Activated T-helper 1 cell treated with anti-CD3 and anti-CD28 coated beads, Interleukin-12 subunit alpha, Interleukin-12 subunit beta, Interleukin-2, Interleukin-4 antibody, amounts not matched to agents 30 ng/mL and 10 ng/mL and 1 ng/mL, durations not matched to agents 14 hours and 24 hours and 36 hours (primary cell): ENCODE data around the gene RARS2. TPM values are rescaled to one million over a fixed set of nuclear protein-coding genes. Genes with fewer than 3 reads are reported as not detected.
"Not testable (repeated sequence)": the region's sequence is repeated elsewhere in the genome, so short reads cannot be mapped to it uniquely, and the experiment has no call there.

Experiments used
- DNase-seq: peaks from one replicate; pipeline ENCODE4 v3.0.0; 2021; ENCODE audit warnings: low spot score
- H3K27ac Mint-ChIP-seq: one replicate; pipeline ENCODE4 v1.8.0; 2021; ENCODE audit warnings: mild to moderate bottlenecking, mixed read lengths
- H3K27me3 Mint-ChIP-seq: one replicate; pipeline ENCODE4 v1.8.0; 2022; ENCODE audit warnings: mild to moderate bottlenecking, moderate library complexity, mixed read lengths; ENCODE audit not compliant: insufficient read depth
- H3K36me3 Mint-ChIP-seq: one replicate; pipeline ENCODE4 v1.8.0; 2021; ENCODE audit warnings: low read depth, mixed read lengths
- H3K4me1 Mint-ChIP-seq: one replicate; pipeline ENCODE4 v1.8.0; 2021; ENCODE audit warnings: low read depth, mixed read lengths
- H3K4me3 Mint-ChIP-seq: one replicate; pipeline ENCODE4 v1.8.0; 2021; ENCODE audit warnings: mild to moderate bottlenecking, moderate library complexity, mixed read lengths
- H3K9me3 Mint-ChIP-seq: one replicate; pipeline ENCODE4 v1.8.0; 2021; ENCODE audit warnings: mixed read lengths
- intact Hi-C: fragments of 100-400 bp; cut with micrococcal nuclease; formaldehyde crosslinking; loops from one replicate; pipeline ENCODE4 v1.15.1; 2024
- total RNA-seq: library from RNA; stranded (reverse); gene quantifications from 2 replicates; pipeline ENCODE4 v1.2.3, GENCODE V29; 2022

RARS2 gene
- total RNA-seq, 1 donor from 2014 or later, result 24.7 TPM

GRCh38 chr6:87529221-87529620 is 60.6 kb downstream of the RARS2 start:
- H3K27me3 Mint-ChIP-seq, result no peaks in the 10 kb centered on the region
- peaks cover 11% of the 10 kb centered on the region for H3K4me1 Mint-ChIP-seq
- H3K36me3 Mint-ChIP-seq, result peaks cover 25% of the 10 kb centered on the region
- no peak overlapping the region for H3K27ac Mint-ChIP-seq
- H3K9me3 Mint-ChIP-seq, result no peaks in the 10 kb centered on the region
- intact Hi-C loops, result no loop called here
- no peak overlapping the region for H3K4me3 Mint-ChIP-seq
- DNase-seq, result no peak

GRCh38 chr6:87522686-87523085 is 67.1 kb downstream of the RARS2 start:
- Mint-ChIP-seq H3K9me3 (no peaks in the 10 kb centered on the region), H3K27ac (no peak overlapping the region), H3K36me3 (peaks cover 31% of the 10 kb centered on the region), H3K4me3 (no peak overlapping the region), H3K27me3 (no peaks in the 10 kb centered on the region), H3K4me1 (peaks cover 6% of the 10 kb centered on the region)
- intact Hi-C loops, result no loop called here
- DNase-seq, result no peak

GRCh38 chr6:87518453-87518852 is 71.3 kb downstream of the RARS2 start:
- no peak overlapping the region for H3K27ac Mint-ChIP-seq
- no peak overlapping the region for H3K4me3 Mint-ChIP-seq
- peaks cover 36% of the 10 kb centered on the region for H3K36me3 Mint-ChIP-seq
- intact Hi-C loops, result no loop called here
- no peaks in the 10 kb centered on the region for H3K27me3 Mint-ChIP-seq
- no peaks in the 10 kb centered on the region for H3K9me3 Mint-ChIP-seq
- no peak for DNase-seq
- peaks cover 8% of the 10 kb centered on the region for H3K4me1 Mint-ChIP-seq

- H3K4me1 Mint-ChIP-seq, result peaks cover 8% of the 10 kb centered on the region
- intact Hi-C loops, result no loop called here
- H3K36me3 Mint-ChIP-seq, result peaks cover 32% of the 10 kb centered on the region
- H3K9me3 Mint-ChIP-seq, result no peaks in the 10 kb centered on the region
- H3K4me3 Mint-ChIP-seq, result no peak overlapping the region
- H3K27me3 Mint-ChIP-seq, result no peaks in the 10 kb centered on the region
- no peak for DNase-seq
- no peak overlapping the region for H3K27ac Mint-ChIP-seq
Observed at GRCh38 chr6:87514831-87515230, 75.0 kb downstream of the RARS2 start.

- intact Hi-C loops, result no loop called here
- Mint-ChIP-seq H3K36me3 (peaks cover 16% of the 10 kb centered on the region), H3K27ac (no peak overlapping the region), H3K9me3 (no peaks in the 10 kb centered on the region), H3K4me1 (no peaks in the 10 kb centered on the region), H3K4me3 (no peak overlapping the region), H3K27me3 (no peaks in the 10 kb centered on the region)
- DNase-seq, result no peak
Observed at GRCh38 chr6:87504441-87504840, 85.3 kb downstream of the RARS2 start.

- peaks cover 17% of the 10 kb centered on the region for H3K36me3 Mint-ChIP-seq
- no peaks in the 10 kb centered on the region for H3K4me1 Mint-ChIP-seq
- H3K27me3 Mint-ChIP-seq, result no peaks in the 10 kb centered on the region
- no peaks in the 10 kb centered on the region for H3K9me3 Mint-ChIP-seq
- H3K4me3 Mint-ChIP-seq, result no peak overlapping the region
- DNase-seq, result no peak
- H3K27ac Mint-ChIP-seq, result peak overlapping the region; percentile 33
- intact Hi-C loops, result no loop called here
Observed at GRCh38 chr6:87501809-87502572, 87.8 kb downstream of the RARS2 start.

GRCh38 chr6:87498048-87498447 is 91.7 kb downstream of the RARS2 start:
- no peak for DNase-seq
- Mint-ChIP-seq H3K27ac (no peak overlapping the region), H3K27me3 (no peaks in the 10 kb centered on the region), H3K9me3 (no peaks in the 10 kb centered on the region), H3K4me3 (no peak overlapping the region), H3K36me3 (peaks cover 13% of the 10 kb centered on the region), H3K4me1 (peaks cover 2% of the 10 kb centered on the region)
- intact Hi-C loops, result no loop called here

- Mint-ChIP-seq H3K27ac (no peak overlapping the region), H3K36me3 (peaks cover 12% of the 10 kb centered on the region), H3K27me3 (no peaks in the 10 kb centered on the region), H3K4me1 (peaks cover 5% of the 10 kb centered on the region), H3K9me3 (no peaks in the 10 kb centered on the region), H3K4me3 (no peak overlapping the region)
- intact Hi-C loops, result no loop called here
- DNase-seq, result no peak
Observed at GRCh38 chr6:87494761-87495422, 94.9 kb downstream of the RARS2 start.

- DNase-seq, H3K27me3 Mint-ChIP-seq, H3K4me1 Mint-ChIP-seq, H3K27ac Mint-ChIP-seq, H3K9me3 Mint-ChIP-seq, H3K4me3 Mint-ChIP-seq, intact Hi-C loops: not testable (repeated sequence)
- peaks cover 10% of the 10 kb centered on the region for H3K36me3 Mint-ChIP-seq
Observed at GRCh38 chr6:87489326-87489725, 100.5 kb downstream of the RARS2 start.

GRCh38 chr6:87487555-87487954 is 102.2 kb downstream of the RARS2 start:
- H3K9me3 Mint-ChIP-seq, result no peaks in the 10 kb centered on the region
- H3K4me1 Mint-ChIP-seq, result peaks cover 5% of the 10 kb centered on the region
- no peaks in the 10 kb centered on the region for H3K27me3 Mint-ChIP-seq
- DNase-seq, result no peak
- H3K27ac Mint-ChIP-seq, result no peak overlapping the region
- peaks cover 5% of the 10 kb centered on the region for H3K36me3 Mint-ChIP-seq
- intact Hi-C loops, result no loop called here
- no peak overlapping the region for H3K4me3 Mint-ChIP-seq

- no peak overlapping the region for H3K4me3 Mint-ChIP-seq
- H3K27ac Mint-ChIP-seq, result no peak overlapping the region
- peaks cover 6% of the 10 kb centered on the region for H3K36me3 Mint-ChIP-seq
Observed at GRCh38 chr6:87484491-87484890, 105.3 kb downstream of the RARS2 start.

GRCh38 chr6:87483929-87484328 is 105.9 kb downstream of the RARS2 start:
- no peak overlapping the region for H3K4me3 Mint-ChIP-seq
- DNase-seq, result no peak
- peaks cover 5% of the 10 kb centered on the region for H3K4me1 Mint-ChIP-seq
- intact Hi-C loops, result no loop called here
- peaks cover 6% of the 10 kb centered on the region for H3K36me3 Mint-ChIP-seq
- no peaks in the 10 kb centered on the region for H3K27me3 Mint-ChIP-seq
- H3K9me3 Mint-ChIP-seq, result no peaks in the 10 kb centered on the region
- H3K27ac Mint-ChIP-seq, result no peak overlapping the region

More at GRCh38 chr6:87484491-87484890, 105.3 kb downstream of the RARS2 start:
- no peak for DNase-seq
- H3K9me3 Mint-ChIP-seq, result no peaks in the 10 kb centered on the region
- intact Hi-C loops, result no loop called here
- H3K4me1 Mint-ChIP-seq, result peaks cover 5% of the 10 kb centered on the region
- no peaks in the 10 kb centered on the region for H3K27me3 Mint-ChIP-seq

- DNase-seq, result no peak
- Mint-ChIP-seq H3K27me3 (no peaks in the 10 kb centered on the region), H3K36me3 (peaks cover 7% of the 10 kb centered on the region), H3K27ac (no peak overlapping the region), H3K9me3 (no peaks in the 10 kb centered on the region), H3K4me3 (no peak overlapping the region), H3K4me1 (peaks cover 5% of the 10 kb centered on the region)
- intact Hi-C loops, result no loop called here
Observed at GRCh38 chr6:87482366-87482765, 107.4 kb downstream of the RARS2 start.
